HCT116 (cell line): Measurements from ENCODE around the gene MST1R. TPM values are rescaled to one million over a fixed set of nuclear protein-coding genes. Genes with fewer than 3 reads are reported as not detected.

Experiments
- ATAC-seq: fragments of 200-7000 bp; cut with Tn5 transposase; 2 replicates; pipeline ENCODE4 v1.9.1; 2020; ENCODE audit warnings: mild to moderate bottlenecking, moderate library complexity
- BruUV-seq: library from RNA; stranded (reverse); fragments of 400-500 nt; replicated peaks from 2 replicates; lab custom pipeline; 2021; lab: Mats Ljungman, UMichigan
- CTCF ChIA-PET: fragments of 300-600 bp; sonication (Branson Sonifier 250); formaldehyde crosslinking; loops from one replicate; lab custom pipeline; 2021; ENCODE audit warnings: antibody characterized with exemption; lab: Charles Lee
- POLR2A ChIA-PET: fragments of 300-600, 350-600 bp; sonication (Branson Sonifier 250); formaldehyde crosslinking; loops from one replicate; lab custom pipeline; 2021; ENCODE audit warnings: antibody characterized with exemption; lab: Charles Lee
- RAD21 ChIA-PET, 2 experiments: fragments of 300-600 bp; sonication (Branson Sonifier 250); formaldehyde crosslinking; loops; one replicate each; lab custom pipeline; 2023; ENCODE audit warnings: low total read pairs in 2 of 2; ENCODE audit not compliant: uncharacterized antibody in 2 of 2, unreplicated experiment in 2 of 2, low non-redundant PET in 1 of 2; lab: Charles Lee
- DNase-seq: peaks from one replicate; pipeline ENCODE4 v3.0.0-alpha.2; 2010; ENCODE audit warnings: low read depth, low spot score
- H2AFZ ChIP-seq: fragments of 200-600 bp; shearing (Covaris generic), sonication (generic); 2 replicates; pipeline ENCODE4 v1.6.1; 2017; ENCODE audit warnings: low read depth, mixed run types, mixed read lengths, antibody characterized with exemption, low read length; ENCODE audit not compliant: poor library complexity, severe bottlenecking
- H3K27ac ChIP-seq: 2 replicates; pipeline ENCODE4 v1.5.1; 2012; ENCODE audit warnings: low read depth, low read length
- H3K27me3 ChIP-seq: fragments of 200-600 bp; sonication (generic); 2 replicates; pipeline ENCODE4 v1.6.1; 2016; ENCODE audit warnings: mixed run types, low read length, mixed read lengths; ENCODE audit not compliant: insufficient read depth
- H3K36me3 ChIP-seq, 2 experiments: fragments of 200-500 bp in 1 of 2; fragments of 200-600 bp in 1 of 2; sonication (Bioruptor generic) in 1 of 2; sonication (generic) in 1 of 2; 2 replicates each; pipeline versions ENCODE4 v1.5.1 to v1.6.1; 2014 to 2016; ENCODE audit warnings: low read length in 2 of 2, inconsistent platforms in 1 of 2, mixed read lengths in 1 of 2, mixed run types in 1 of 2; ENCODE audit not compliant: insufficient read depth in 2 of 2, control insufficient read depth in 1 of 2
- H3K4me1 ChIP-seq, 2 experiments: fragments of 200-600 bp in 1 of 2; sonication (generic) in 1 of 2; 2 replicates each; pipeline versions ENCODE4 v1.5.1 to v1.6.1; 2012 to 2017; ENCODE audit warnings: low read length in 2 of 2, inconsistent platforms in 1 of 2, mild to moderate bottlenecking in 1 of 2, mixed read lengths in 1 of 2, mixed run types in 1 of 2, moderate library complexity in 1 of 2; ENCODE audit not compliant: insufficient read depth in 2 of 2, control insufficient read depth in 1 of 2
- H3K4me2 ChIP-seq: fragments of 200-600 bp; sonication (generic); 2 replicates; pipeline ENCODE4 v1.6.1; 2017; ENCODE audit warnings: mixed run types, low read length, mixed read lengths
- H3K4me3 ChIP-seq, 2 experiments: fragments of 200-600 bp in 1 of 2; sonication (generic) in 1 of 2; replicated peaks in 1 of 2; 2 replicates each; pipeline ENCODE4 v1.5.1; 2011 to 2016; ENCODE audit warnings: low read length in 2 of 2, control low read depth in 1 of 2, low read depth in 1 of 2, mild to moderate bottlenecking in 1 of 2, mixed read lengths in 1 of 2, mixed run types in 1 of 2
- H3K79me2 ChIP-seq: fragments of 200-600 bp; sonication (generic); 2 replicates; pipeline ENCODE4 v1.6.1; 2017; ENCODE audit warnings: mild to moderate bottlenecking, mixed run types, low read length, moderate library complexity, mixed read lengths; ENCODE audit not compliant: insufficient read depth
- H3K9ac ChIP-seq: fragments of 200-600 bp; sonication (generic); 2 replicates; pipeline ENCODE4 v1.6.1; 2016; ENCODE audit warnings: low read length, mixed read lengths
- H3K9me2 ChIP-seq: fragments of 200-600 bp; sonication (generic), shearing (Covaris generic); 2 replicates; pipeline ENCODE4 v1.6.1; 2017; ENCODE audit warnings: mixed run types, mild to moderate bottlenecking, moderate library complexity; ENCODE audit not compliant: insufficient read depth
- H3K9me3 ChIP-seq, 2 experiments: fragments of 200-500 bp in 1 of 2; fragments of 200-600 bp in 1 of 2; sonication (Bioruptor generic) in 1 of 2; sonication (generic) in 1 of 2; 2 replicates each; pipeline ENCODE4 v1.6.1; 2014 to 2017; ENCODE audit warnings: low read length in 2 of 2, mixed read lengths in 2 of 2, inconsistent platforms in 1 of 2, low read depth in 1 of 2, mild to moderate bottlenecking in 1 of 2, mixed run types in 1 of 2, moderate library complexity in 1 of 2; ENCODE audit not compliant: control insufficient read depth in 1 of 2, insufficient read depth in 1 of 2
- H4K20me1 ChIP-seq: fragments of 200-600 bp; sonication (generic), shearing (Covaris generic); 2 replicates; pipeline ENCODE4 v1.6.1; 2017; ENCODE audit warnings: mixed run types, mild to moderate bottlenecking, moderate library complexity; ENCODE audit not compliant: insufficient read depth
- ATF3 ChIP-seq: IDR thresholded peaks from 2 replicates; pipeline ENCODE4 v1.6.1; 2012
- CEBPB ChIP-seq: IDR thresholded peaks from 2 replicates; pipeline ENCODE4 v1.6.1; 2012; ENCODE audit warnings: low read depth
- CTCF ChIP-seq, 3 experiments: fragments of 200-600 bp in 1 of 3; sonication (generic) in 1 of 3; IDR thresholded peaks in 2 of 3; conservative IDR thresholded peaks in 1 of 3; 2 replicates each; pipeline ENCODE4 v1.5.1; 2012 to 2017; ENCODE audit warnings: low read depth in 2 of 3, low read length in 2 of 3, antibody characterized with exemption in 1 of 3, borderline replicate concordance in 1 of 3, control low read depth in 1 of 3, mild to moderate bottlenecking in 1 of 3, mixed read lengths in 1 of 3, mixed run types in 1 of 3, moderate library complexity in 1 of 3; ENCODE audit not compliant: insufficient read depth in 1 of 3
- ELF1 ChIP-seq: IDR thresholded peaks from 2 replicates; pipeline ENCODE4 v1.6.1; 2012; ENCODE audit warnings: low read depth, borderline replicate concordance
- EZH2phosphoT487 ChIP-seq: fragments of 200-600 bp; IDR thresholded peaks from 2 replicates; pipeline ENCODE4 v1.6.1; 2018; ENCODE audit warnings: antibody characterized with exemption, borderline replicate concordance
- MAX ChIP-seq: IDR thresholded peaks from 2 replicates; pipeline ENCODE4 v1.6.1; 2012
- POLR2A ChIP-seq: IDR thresholded peaks from 2 replicates; pipeline ENCODE4 v1.7.0; 2011; ENCODE audit warnings: borderline replicate concordance; ENCODE audit not compliant: insufficient read depth, insufficient read length; ENCODE audit errors: extremely low read depth
- SP1 ChIP-seq: IDR thresholded peaks from 2 replicates; pipeline ENCODE4 v1.6.1; 2012; ENCODE audit warnings: low read depth
- TCF7L2 ChIP-seq: IDR thresholded peaks from 2 replicates; pipeline ENCODE4 v1.7.0; 2011; ENCODE audit warnings: borderline replicate concordance, inconsistent platforms; ENCODE audit not compliant: insufficient read depth, insufficient read length; ENCODE audit errors: extremely low read depth
- YY1 ChIP-seq: IDR thresholded peaks from 2 replicates; pipeline ENCODE4 v1.6.1; 2011; ENCODE audit warnings: low read length, low read depth, moderate library complexity, mild to moderate bottlenecking; ENCODE audit not compliant: insufficient replicate concordance; ENCODE audit errors: extremely low read depth
- ZBTB33 ChIP-seq: IDR thresholded peaks from 2 replicates; pipeline ENCODE4 v1.6.1; 2011; ENCODE audit warnings: mild to moderate bottlenecking, low read length, moderate library complexity; ENCODE audit not compliant: insufficient replicate concordance; ENCODE audit errors: extremely low read depth
- ZNF274 ChIP-seq: fragments of 200-500 bp; sonication (Bioruptor generic); IDR thresholded peaks from 2 replicates; pipeline ENCODE4 v1.6.1; 2014; ENCODE audit warnings: mild to moderate bottlenecking, low read depth, low read length, inconsistent platforms
- intact Hi-C: fragments of 100-400 bp; cut with micrococcal nuclease; formaldehyde crosslinking; loops from 2 replicates; pipeline ENCODE4 v1.10.0; 2022
- total RNA-seq: library from RNA; stranded (reverse); gene quantifications from one replicate; pipeline ENCODE4 v1.2.1, GENCODE V29; 2021; ENCODE audit not compliant: unreplicated experiment

The MST1R gene
- total RNA-seq, 1 experiment from 2014 or later: 113 TPM

- TF ChIP-seq ELF1: no peak
- no peak for TF ChIP-seq ATF3
- no peak for TF ChIP-seq POLR2A
- peak in 2 of 3 experiments; percentile 25 to 34; a peak in 2 of 6 replicates for TF ChIP-seq CTCF (IDR thresholded peaks at IDR 0.05 in 2 of 3, conservative IDR thresholded peaks at IDR 0.05 in 1 of 3; ENCODE audit: borderline replicate concordance in 1 of 3, insufficient read depth in 1 of 3, low read depth in 2 of 3, low read length in 2 of 3)
- TF ChIP-seq, all 23 proteins: peak for 3
These were observed 27.2 kb upstream of the MST1R start (continued) for GRCh38 chr3:49930922-49931321.

GRCh38 chr3:49930168-49930690 is 26.6 kb upstream of the MST1R start:
- intact Hi-C loops: no loop called here
- no TSS peak for BruUV-seq
- POLR2A ChIA-PET: interaction anchor here (0.6 to 4.4 kb wide), 6 partner anchors 10 to 836 kb away, joined by 3 to 38 read pairs (median 6); partner anchors contain the start of genes QRICH1 and RBM6

More at GRCh38 chr3:49930168-49930690, 26.6 kb upstream of the MST1R start:
- H2AFZ ChIP-seq: peak overlapping the region; percentile 97
- no peaks in the 10 kb centered on the region for H3K27me3 ChIP-seq
- no peaks in the 10 kb centered on the region for H3K9me3 ChIP-seq
- ATAC-seq (no peak), DNase-seq (no peak)
- H3K9ac ChIP-seq: peak overlapping the region; percentile 64
- ChIA-PET RAD21 (no interaction called here), CTCF (interaction anchor here (0.6 to 1.9 kb wide), 4 partner anchors 10 to 30 kb away, joined by 4 to 15 read pairs (median 4); partner anchors contain the start of gene RBM6)
- peaks cover 17 to 37% of the 10 kb centered on the region in 2 experiments for H3K4me1 ChIP-seq
- no peak for TF ChIP-seq EZH2phosphoT487
- TF ChIP-seq MAX: no peak
- TF ChIP-seq SP1: no peak
- no peak for TF ChIP-seq TCF7L2
- no peak for TF ChIP-seq ZBTB33
- TF ChIP-seq YY1: no peak
- TF ChIP-seq CEBPB: no peak
- no peak for TF ChIP-seq ZNF274
- no peak for TF ChIP-seq POLR2A
- no peaks in the 10 kb centered on the region for H3K36me3 ChIP-seq
- no peaks in the 10 kb centered on the region for H3K79me2 ChIP-seq
- peak overlapping the region; percentile 82 for H3K4me2 ChIP-seq
- no peaks in the 10 kb centered on the region for H3K9me2 ChIP-seq
- H4K20me1 ChIP-seq: no peaks in the 10 kb centered on the region
- peak overlapping the region; percentile 52 to 68 for H3K4me3 ChIP-seq
- H3K27ac ChIP-seq: peak overlapping the region; percentile 67
